GM19455 (cell line): ENCODE results near the gene FAM53B.
"Not testable (repeated sequence)": the region's sequence is repeated elsewhere in the genome, so short reads cannot be mapped to it uniquely, and the experiment has no call there.

ENCODE experiments used
- ATAC-seq: cut with Tn5 transposase; IDR thresholded peaks from one replicate; pipeline ENCODE4 v1.9.1; 2021; ENCODE audit not compliant: unreplicated experiment

Gene FAM53B

GRCh38 chr10:124589491-124590041 is 154.6 kb downstream of the FAM53B start:
- ATAC-seq = no peak

- no peak for ATAC-seq
Measured at GRCh38 chr10:124588736-124589490, 155.3 kb downstream of the FAM53B start.

GRCh38 chr10:124588341-124588735 is 155.8 kb downstream of the FAM53B start:
- ATAC-seq = not testable (repeated sequence)

GRCh38 chr10:124587811-124588211 is 156.4 kb downstream of the FAM53B start:
- ATAC-seq = no peak

GRCh38 chr10:124586142-124586541 is 158.0 kb downstream of the FAM53B start:
- no peak for ATAC-seq

- ATAC-seq = no peak
Measured at GRCh38 chr10:124579011-124579399, 165.2 kb downstream of the FAM53B start.

- no peak for ATAC-seq
Measured at GRCh38 chr10:124578231-124579010, 165.8 kb downstream of the FAM53B start.

GRCh38 chr10:124577651-124578050 is 166.5 kb downstream of the FAM53B start:
- no peak for ATAC-seq

- ATAC-seq = no peak
Measured at GRCh38 chr10:124576526-124577420, 167.4 kb downstream of the FAM53B start.

GRCh38 chr10:124575107-124576035 is 168.8 kb downstream of the FAM53B start:
- ATAC-seq = no peak

GRCh38 chr10:124574456-124575070 is 169.6 kb downstream of the FAM53B start:
- no peak for ATAC-seq

GRCh38 chr10:124573726-124574455 is 170.3 kb downstream of the FAM53B start:
- no peak for ATAC-seq

- ATAC-seq = no peak
Measured at GRCh38 chr10:124572751-124573150, 171.4 kb downstream of the FAM53B start.

- no peak for ATAC-seq
Measured at GRCh38 chr10:124570646-124571045, 173.5 kb downstream of the FAM53B start.

GRCh38 chr10:124569623-124570470 is 174.3 kb downstream of the FAM53B start:
- no peak for ATAC-seq
